Kidney (tissue), 14 donors: ENCODE results near the gene PTK6. TPM values are rescaled to one million over a fixed set of nuclear protein-coding genes. Genes with fewer than 3 reads are reported as not detected.
A peak's percentile ranks its signal among the peaks of the same experiment; 100 is the strongest.

Experiments
- DNase-seq, 5 donors: peaks; one replicate each; pipeline ENCODE4 v3.0.0-alpha.2; 2013 to 2020
- FAIRE-seq: peaks from 2 replicates; lab custom pipeline; 2012; peaks lifted over from hg19 to GRCh38; lab: Jason Lieb, UNC
- H3K27ac ChIP-seq, 2 donors: one replicate each; pipeline ENCODE4 v1.7.0; 2013; ENCODE audit warnings: low read depth in 2 of 2, low read length in 2 of 2, inconsistent platforms in 1 of 2
- H3K27me3 ChIP-seq: one replicate; pipeline ENCODE4 v1.7.1; 2013; ENCODE audit warnings: low read length, inconsistent platforms; ENCODE audit not compliant: control insufficient read depth, insufficient read depth
- H3K36me3 ChIP-seq, 3 donors: one replicate each; pipeline versions ENCODE4 v1.7.0 to v1.7.1; 2013; ENCODE audit warnings: low read length in 3 of 3, control low read depth in 1 of 3, inconsistent platforms in 1 of 3; ENCODE audit not compliant: insufficient read depth in 3 of 3, control insufficient read depth in 2 of 3
- H3K4me1 ChIP-seq, 3 donors: one replicate each; pipeline versions ENCODE4 v1.7.0 to v1.7.1; 2013; ENCODE audit warnings: low read length in 3 of 3, inconsistent platforms in 1 of 3, low read depth in 1 of 3; ENCODE audit not compliant: control insufficient read depth in 2 of 3, insufficient read depth in 2 of 3
- H3K4me3 ChIP-seq, 3 donors: one replicate each; pipeline versions ENCODE4 v1.7.0 to v1.8.1; 2013; ENCODE audit warnings: low read length in 3 of 3, control low read depth in 1 of 3, inconsistent platforms in 1 of 3
- H3K9ac ChIP-seq, 3 donors: one replicate each; pipeline versions ENCODE4 v1.7.0 to v1.7.1; 2013; ENCODE audit warnings: low read length in 3 of 3, control low read depth in 1 of 3, inconsistent platforms in 1 of 3
- H3K9me3 ChIP-seq, 3 donors: one replicate each; pipeline versions ENCODE4 v1.7.0 to v1.7.1; 2013; ENCODE audit warnings: low read length in 3 of 3, control low read depth in 1 of 3, inconsistent platforms in 1 of 3; ENCODE audit not compliant: control insufficient read depth in 2 of 3, insufficient read depth in 1 of 3
- intact Hi-C: fragments of 100-400 bp; cut with DNase I; formaldehyde crosslinking; loops from one replicate; pipeline ENCODE4 v1.11.1; 2022
- polyA plus RNA-seq: library from polyadenylated mRNA; stranded (reverse); fragments of 350-450 nt; fragmentation: Illumina TruSeq; extraction: RNeasy Lipid Tissue Mini Kit (QIAGEN cat#74804); gene quantifications from one replicate; pipeline ENCODE4 v1.2.3, GENCODE V29; 2014; ENCODE audit warnings: low read depth, low replicate concordance; ENCODE audit not compliant: insufficient read depth
- total RNA-seq: library from RNA; stranded (reverse); fragmentation: NEBNext Ultra II Directional; extraction: Animal tissue kit (Norgen Biotek cat#: 25700); gene quantifications from one replicate; pipeline ENCODE4 v1.2.1, GENCODE V29; 2021
- TF ChIP-seq, protein P1 (sequence below): IDR thresholded peaks from 3 replicates; pipeline ENCODE4 v1.5.1; 2012; ENCODE audit warnings: mild to moderate bottlenecking, moderate library complexity, borderline replicate concordance; ENCODE audit not compliant: insufficient read depth; ENCODE audit errors: extremely low read depth
- donor health status: control.
- donor health status: control.
- donor health status: control.
- donor health status: control.
- donor health status: control.
- donor health status: DM: yes; HTN: yes; CAD: no.
- donor health status: Normal renal cell carcinoma (clear cell type).

PTK6 gene
- total and polyA plus RNA-seq, 2 donors from 2014 or later, result 0.26 to 1.1 TPM

DNA sequence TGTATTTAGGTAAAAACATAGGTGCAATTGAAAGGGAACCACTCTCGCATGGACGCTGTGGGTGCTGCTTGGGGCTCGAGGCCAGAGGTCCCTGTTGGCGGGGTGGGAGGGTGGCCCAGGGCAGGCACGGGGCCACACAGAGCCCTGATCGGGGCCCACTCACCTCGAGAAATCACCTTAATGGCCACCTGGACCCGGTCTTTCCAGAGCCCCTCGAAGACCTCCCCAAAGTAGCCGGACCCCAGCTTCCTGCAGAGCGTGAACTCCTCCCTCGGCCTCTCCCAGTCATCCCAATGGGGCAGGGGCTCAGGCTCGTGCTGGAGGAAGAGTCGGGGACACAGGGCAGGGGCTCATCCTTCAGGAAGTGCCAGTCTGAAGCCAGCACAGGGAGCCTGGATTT, 3.8 kb downstream of the PTK6 start:
- intact Hi-C loops, result no loop called here
- peaks cover 0 to 4% (median 0%) of the 10 kb centered on the region in 3 donors for H3K4me1 ChIP-seq
- no peak overlapping the region for H3K9ac ChIP-seq
- H3K27me3 ChIP-seq, result no peaks in the 10 kb centered on the region
- H3K36me3 ChIP-seq, result no peaks in the 10 kb centered on the region
- H3K27ac ChIP-seq, result no peak overlapping the region
- no peak overlapping the region for H3K4me3 ChIP-seq
- FAIRE-seq, result no peak
- no peaks in the 10 kb centered on the region for H3K9me3 ChIP-seq
- TF ChIP-seq, protein P1, sequence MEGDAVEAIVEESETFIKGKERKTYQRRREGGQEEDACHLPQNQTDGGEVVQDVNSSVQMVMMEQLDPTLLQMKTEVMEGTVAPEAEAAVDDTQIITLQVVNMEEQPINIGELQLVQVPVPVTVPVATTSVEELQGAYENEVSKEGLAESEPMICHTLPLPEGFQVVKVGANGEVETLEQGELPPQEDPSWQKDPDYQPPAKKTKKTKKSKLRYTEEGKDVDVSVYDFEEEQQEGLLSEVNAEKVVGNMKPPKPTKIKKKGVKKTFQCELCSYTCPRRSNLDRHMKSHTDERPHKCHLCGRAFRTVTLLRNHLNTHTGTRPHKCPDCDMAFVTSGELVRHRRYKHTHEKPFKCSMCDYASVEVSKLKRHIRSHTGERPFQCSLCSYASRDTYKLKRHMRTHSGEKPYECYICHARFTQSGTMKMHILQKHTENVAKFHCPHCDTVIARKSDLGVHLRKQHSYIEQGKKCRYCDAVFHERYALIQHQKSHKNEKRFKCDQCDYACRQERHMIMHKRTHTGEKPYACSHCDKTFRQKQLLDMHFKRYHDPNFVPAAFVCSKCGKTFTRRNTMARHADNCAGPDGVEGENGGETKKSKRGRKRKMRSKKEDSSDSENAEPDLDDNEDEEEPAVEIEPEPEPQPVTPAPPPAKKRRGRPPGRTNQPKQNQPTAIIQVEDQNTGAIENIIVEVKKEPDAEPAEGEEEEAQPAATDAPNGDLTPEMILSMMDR, result no peak
- peak in 2 of 5 donors; percentile 8 to 39 for DNase-seq

GRCh38 chr20:63532449-63532971, 4.7 kb downstream of the PTK6 start:
- TF ChIP-seq, protein P1, result no peak
- H3K27me3 ChIP-seq, result no peaks in the 10 kb centered on the region
- no peaks in the 10 kb centered on the region for H3K9me3 ChIP-seq
- peaks cover 0 to under 1% (median 0%) of the 10 kb centered on the region in 3 donors for H3K4me1 ChIP-seq
- no peak overlapping the region for H3K4me3 ChIP-seq
- DNase-seq (peak in 3 of 5 donors; percentile 6 to 74 (median 36)), FAIRE-seq (no peak)
- intact Hi-C loops, result no loop called here
- H3K27ac ChIP-seq, result no peak overlapping the region
- no peak overlapping the region for H3K9ac ChIP-seq
- no peaks in the 10 kb centered on the region for H3K36me3 ChIP-seq

- H3K4me3 ChIP-seq, result no peak overlapping the region
- TF ChIP-seq, protein P1, result no peak
- no peak for FAIRE-seq
- no peaks in the 10 kb centered on the region for H3K36me3 ChIP-seq
- no peak overlapping the region for H3K9ac ChIP-seq
- no peaks in the 10 kb centered on the region for H3K4me1 ChIP-seq
- DNase-seq, result peak in 3 of 5 donors; percentile 8 to 64 (median 28)
- no peaks in the 10 kb centered on the region for H3K27me3 ChIP-seq
- no peaks in the 10 kb centered on the region for H3K9me3 ChIP-seq
- H3K27ac ChIP-seq, result no peak overlapping the region
- intact Hi-C loops, result no loop called here
Measured at GRCh38 chr20:63531686-63532448, 5.3 kb downstream of the PTK6 start.
